ENCODE data around the gene NAV1.
"Not testable (repeated sequence)": the region's sequence is repeated elsewhere in the genome, so short reads cannot be mapped to it uniquely, and the experiment has no call there.

NAV1 gene

DNA sequence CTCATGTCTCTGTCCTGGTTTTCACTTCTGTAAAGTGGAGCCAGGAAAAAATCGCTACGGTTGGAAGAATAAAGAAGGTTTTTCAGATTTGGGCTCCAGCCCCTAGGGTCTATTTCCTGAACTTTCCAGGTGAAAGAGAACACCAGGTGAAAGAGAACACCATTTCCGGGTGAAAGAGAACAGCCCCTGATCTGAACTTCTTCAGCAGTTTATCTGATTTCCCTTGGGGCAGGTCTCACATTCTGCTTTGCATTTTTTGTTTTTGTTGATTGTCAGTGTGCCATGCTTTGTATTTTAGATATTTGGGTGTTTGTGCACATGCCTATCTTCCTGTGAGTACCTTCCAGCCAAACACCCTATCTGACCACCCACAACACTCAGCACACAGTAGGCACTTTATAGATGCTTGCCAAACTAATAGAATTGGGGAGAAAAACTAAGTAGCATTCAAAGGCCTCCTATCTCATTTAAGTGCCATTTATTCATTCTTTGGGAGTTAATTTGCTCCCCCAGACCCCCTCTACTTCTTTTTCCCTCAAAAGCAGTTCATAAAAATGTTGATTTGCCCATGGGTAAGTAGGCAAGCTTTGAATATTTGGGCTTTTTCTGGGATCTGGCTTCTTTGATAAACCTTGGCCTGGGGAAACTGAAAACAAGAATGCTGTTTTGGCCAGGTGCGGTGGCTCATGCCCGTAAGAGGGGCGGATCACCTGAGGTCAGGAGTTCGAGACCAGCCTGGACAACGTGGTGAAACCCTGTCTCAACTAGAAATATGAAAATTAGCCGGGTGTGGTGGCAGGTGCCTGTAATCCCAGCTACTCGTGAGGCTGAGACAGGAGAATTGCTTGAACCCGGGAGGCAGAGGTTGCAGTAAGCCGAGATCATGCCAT lies 2.2 kb downstream of the NAV1 start:
- DNase-seq (ENCODE audit: low read depth) = no peak
- TF ChIP-seq, protein P1, sequence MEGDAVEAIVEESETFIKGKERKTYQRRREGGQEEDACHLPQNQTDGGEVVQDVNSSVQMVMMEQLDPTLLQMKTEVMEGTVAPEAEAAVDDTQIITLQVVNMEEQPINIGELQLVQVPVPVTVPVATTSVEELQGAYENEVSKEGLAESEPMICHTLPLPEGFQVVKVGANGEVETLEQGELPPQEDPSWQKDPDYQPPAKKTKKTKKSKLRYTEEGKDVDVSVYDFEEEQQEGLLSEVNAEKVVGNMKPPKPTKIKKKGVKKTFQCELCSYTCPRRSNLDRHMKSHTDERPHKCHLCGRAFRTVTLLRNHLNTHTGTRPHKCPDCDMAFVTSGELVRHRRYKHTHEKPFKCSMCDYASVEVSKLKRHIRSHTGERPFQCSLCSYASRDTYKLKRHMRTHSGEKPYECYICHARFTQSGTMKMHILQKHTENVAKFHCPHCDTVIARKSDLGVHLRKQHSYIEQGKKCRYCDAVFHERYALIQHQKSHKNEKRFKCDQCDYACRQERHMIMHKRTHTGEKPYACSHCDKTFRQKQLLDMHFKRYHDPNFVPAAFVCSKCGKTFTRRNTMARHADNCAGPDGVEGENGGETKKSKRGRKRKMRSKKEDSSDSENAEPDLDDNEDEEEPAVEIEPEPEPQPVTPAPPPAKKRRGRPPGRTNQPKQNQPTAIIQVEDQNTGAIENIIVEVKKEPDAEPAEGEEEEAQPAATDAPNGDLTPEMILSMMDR (conservative IDR thresholded peaks at IDR 0.05; ENCODE audit: low read length) = no peak
- H3K4me3 ChIP-seq (ENCODE audit: low read length) = peak overlapping the region; percentile 94

DNA sequence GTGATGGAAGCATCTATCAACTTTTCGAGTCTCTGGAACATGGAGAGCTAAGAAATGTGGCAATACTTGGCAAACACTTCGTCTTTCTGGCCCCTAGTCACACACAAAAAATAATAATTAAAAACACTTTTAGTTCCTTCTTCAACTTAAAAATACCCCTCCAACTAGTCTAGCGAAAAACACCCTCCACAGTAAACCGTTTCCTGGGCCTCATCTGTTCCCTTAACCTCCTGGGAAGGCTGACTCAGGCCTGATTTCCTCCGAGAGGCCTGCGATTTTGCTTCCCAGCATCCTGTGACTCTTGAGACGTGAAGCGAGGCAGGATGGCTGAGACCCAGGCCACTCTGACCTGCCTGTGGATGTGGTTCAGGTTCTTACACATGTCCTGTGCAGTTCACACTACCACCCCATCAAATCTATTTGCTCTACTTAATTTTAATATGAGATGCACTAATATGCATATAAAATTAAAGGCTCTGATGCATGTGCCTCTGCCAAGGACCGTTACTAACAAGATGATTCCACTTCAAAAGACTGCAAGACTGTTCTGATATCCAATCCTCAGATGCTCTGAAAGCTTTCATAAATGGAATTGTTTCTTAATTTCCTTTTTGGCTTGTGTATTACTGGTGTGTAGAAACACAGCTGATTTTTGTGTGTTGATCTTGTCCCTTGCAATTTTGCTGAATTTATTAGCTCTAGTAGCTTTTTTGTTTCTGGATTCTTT lies 3.5 kb downstream of the NAV1 start:
- TF ChIP-seq, protein P1 (conservative IDR thresholded peaks at IDR 0.05; ENCODE audit: low read length) = no peak
- peak; percentile 83 for DNase-seq (ENCODE audit: low read depth)
- H3K4me3 ChIP-seq (ENCODE audit: low read length) = peak overlapping the region; percentile 24

DNA sequence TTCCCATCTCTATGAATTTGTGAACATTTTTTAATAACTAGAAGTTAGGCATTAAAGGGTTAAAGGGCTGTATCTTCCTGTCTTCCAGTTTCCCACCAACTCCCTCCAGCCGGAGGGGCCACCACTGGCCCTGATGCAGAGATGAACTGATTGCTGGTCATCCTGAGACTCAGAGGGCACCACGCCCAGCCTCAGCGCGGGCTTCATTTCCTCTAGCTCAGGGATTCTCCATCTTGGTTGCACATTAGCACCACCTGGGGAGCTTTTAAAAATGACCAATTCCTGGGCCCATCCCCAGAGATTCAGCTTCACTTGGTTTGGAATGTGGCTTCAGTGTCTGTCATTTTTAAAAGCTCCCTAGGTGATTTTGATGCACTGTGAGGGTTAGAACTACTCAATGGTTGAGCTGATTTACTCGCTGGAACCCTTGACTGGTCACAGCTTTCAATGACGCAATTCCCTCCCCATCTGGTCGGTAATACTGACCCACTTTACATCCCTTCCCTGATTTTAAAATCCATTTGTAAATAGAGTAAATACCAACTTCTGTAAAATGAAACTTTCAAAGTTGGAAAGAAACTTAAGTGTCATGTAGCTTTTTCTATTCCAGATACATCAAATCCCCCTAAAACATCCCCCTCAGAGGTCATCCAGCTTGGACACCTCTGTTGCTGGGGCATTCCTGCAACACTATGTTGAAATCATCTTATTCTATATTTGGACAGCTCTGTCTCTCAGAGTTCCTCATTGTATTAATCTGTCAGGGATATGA lies 5.1 kb downstream of the NAV1 start:
- TF ChIP-seq, protein P1 (conservative IDR thresholded peaks at IDR 0.05; ENCODE audit: low read length) = 0 out of 2 replicates have a peak, but pooled peaks have one; percentile 0
- peak; percentile 52 for DNase-seq (ENCODE audit: low read depth)
- no peak overlapping the region for H3K4me3 ChIP-seq (ENCODE audit: low read length)

GRCh38 chr1:201544710-201545109 lies 5.8 kb downstream of the NAV1 start:
- DNase-seq (ENCODE audit: low read depth) = no peak
- TF ChIP-seq, protein P1 (conservative IDR thresholded peaks at IDR 0.05; ENCODE audit: low read length) = no peak
- no peak overlapping the region for H3K4me3 ChIP-seq (ENCODE audit: low read length)

GRCh38 chr1:201545851-201546492 lies 7.0 kb downstream of the NAV1 start:
- no peak for DNase-seq (ENCODE audit: low read depth)
- TF ChIP-seq, protein P1 (conservative IDR thresholded peaks at IDR 0.05; ENCODE audit: low read length) = no peak

GRCh38 chr1:201549522-201549921 lies 10.6 kb downstream of the NAV1 start:
- H3K4me3 ChIP-seq (ENCODE audit: low read length); DNase-seq (ENCODE audit: low read depth): not testable (repeated sequence)

More at GRCh38 chr1:201545851-201546492, 7.0 kb downstream of the NAV1 start:
- no peak overlapping the region for H3K4me3 ChIP-seq (ENCODE audit: low read length)

- TF ChIP-seq, protein P1 (conservative IDR thresholded peaks at IDR 0.05; ENCODE audit: low read length) = no peak
- DNase-seq (ENCODE audit: low read depth) = no peak
- H3K4me3 ChIP-seq (ENCODE audit: low read length) = no peak overlapping the region
Measured at GRCh38 chr1:201551096-201551495, 12.2 kb downstream of the NAV1 start.
